ENCODE results near the gene RGS11.

The RGS11 gene

DNA sequence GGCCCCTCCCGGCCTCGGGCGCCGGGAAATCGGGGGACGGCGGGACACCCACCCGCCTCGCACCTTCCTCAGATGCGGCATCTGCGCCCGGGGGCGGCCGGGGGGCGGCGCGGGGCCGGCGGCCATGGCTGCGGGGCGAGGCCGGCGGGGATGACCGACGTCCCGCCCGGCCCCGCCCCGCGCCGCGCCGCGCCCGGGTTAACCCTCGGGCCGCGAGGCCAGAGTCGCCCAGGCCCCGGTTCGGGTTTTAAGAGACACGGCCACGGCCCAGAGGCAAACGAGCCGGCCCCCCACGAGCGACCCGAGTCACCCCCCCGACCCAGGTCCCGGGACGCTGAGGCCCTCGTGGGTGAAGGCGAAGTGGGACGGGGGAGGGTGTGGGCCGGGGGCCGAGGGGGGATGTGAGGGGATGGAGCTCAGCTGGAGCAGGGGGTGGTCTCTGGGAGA, at the start of gene RGS11:
TSS of gene RGS11 (minus strand) at position 159 of the 447 bp plus-strand sequence. CDS start at position 126, 33 bp downstream.
- no peak within 1 kb of the TSS for H3K4me3 ChIP-seq (ENCODE audit: low read depth, low read length)
- TF ChIP-seq CTCF (IDR thresholded peaks at IDR 0.05; ENCODE audit: borderline replicate concordance, insufficient read depth, low read depth, low read length), result no peak

- peak overlapping the region; percentile 42 for H3K4me3 ChIP-seq (ENCODE audit: low read depth, low read length)
- TF ChIP-seq CTCF (IDR thresholded peaks at IDR 0.05; ENCODE audit: borderline replicate concordance, insufficient read depth, low read depth, low read length), result no peak
Observed at GRCh38 chr16:324451-325334, 48.9 kb upstream of the RGS11 start.

DNA sequence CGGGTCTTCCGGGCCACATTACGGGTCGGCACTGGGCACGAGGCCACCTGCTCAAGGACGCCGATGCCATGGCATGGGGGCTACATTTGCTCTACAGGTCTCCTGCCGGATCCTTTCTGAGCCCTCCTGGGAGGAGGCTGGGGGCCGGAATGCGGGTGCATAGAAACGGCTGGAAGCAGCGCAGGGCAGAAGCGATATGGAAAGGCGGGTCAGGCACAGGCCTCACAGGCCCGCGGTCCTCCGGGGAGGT, 48.4 kb upstream of the RGS11 start:
- no peak overlapping the region for H3K4me3 ChIP-seq (ENCODE audit: low read depth, low read length)
- TF ChIP-seq CTCF (IDR thresholded peaks at IDR 0.05; ENCODE audit: borderline replicate concordance, insufficient read depth, low read depth, low read length), result no peak

DNA sequence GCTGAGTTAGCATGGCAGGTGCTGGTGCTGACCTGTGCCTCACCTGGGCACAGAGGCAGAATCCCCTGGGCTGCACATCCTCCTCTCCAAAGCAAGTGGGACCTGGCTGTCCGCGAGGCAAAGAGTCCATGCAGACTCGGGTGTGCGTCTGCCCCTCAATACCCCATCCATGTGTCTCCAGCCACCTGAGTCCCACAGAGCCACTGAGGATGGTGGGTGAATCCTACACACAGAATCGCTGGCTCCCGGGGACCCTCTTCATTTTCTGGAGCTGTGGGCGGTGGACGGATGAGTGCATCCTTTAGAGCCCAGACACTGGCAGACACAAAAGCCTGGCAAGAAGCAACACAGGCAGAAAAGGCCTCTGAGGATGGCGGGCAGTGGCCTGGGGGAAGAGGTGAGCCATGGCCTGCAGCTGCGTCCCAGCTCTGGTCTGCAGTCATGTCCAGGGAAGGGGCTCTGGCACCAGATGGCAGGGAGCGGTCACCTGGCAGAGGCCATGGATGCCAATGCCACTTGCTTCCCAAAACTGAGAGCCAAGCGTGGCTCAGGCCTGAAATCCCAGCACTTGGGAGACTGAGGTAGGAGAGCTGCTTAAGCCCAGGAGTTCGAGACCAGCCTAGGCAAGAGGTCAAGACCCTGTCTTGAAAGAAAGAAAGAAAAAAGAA, 46.9 kb upstream of the RGS11 start:
- TF ChIP-seq CTCF (IDR thresholded peaks at IDR 0.05; ENCODE audit: borderline replicate concordance, insufficient read depth, low read depth, low read length), result no peak
- H3K4me3 ChIP-seq (ENCODE audit: low read depth, low read length), result no peak overlapping the region

GRCh38 chr16:321532-321931, 45.8 kb upstream of the RGS11 start:
- no peak overlapping the region for H3K4me3 ChIP-seq (ENCODE audit: low read depth, low read length)
- no peak for TF ChIP-seq CTCF (IDR thresholded peaks at IDR 0.05; ENCODE audit: borderline replicate concordance, insufficient read depth, low read depth, low read length)

DNA sequence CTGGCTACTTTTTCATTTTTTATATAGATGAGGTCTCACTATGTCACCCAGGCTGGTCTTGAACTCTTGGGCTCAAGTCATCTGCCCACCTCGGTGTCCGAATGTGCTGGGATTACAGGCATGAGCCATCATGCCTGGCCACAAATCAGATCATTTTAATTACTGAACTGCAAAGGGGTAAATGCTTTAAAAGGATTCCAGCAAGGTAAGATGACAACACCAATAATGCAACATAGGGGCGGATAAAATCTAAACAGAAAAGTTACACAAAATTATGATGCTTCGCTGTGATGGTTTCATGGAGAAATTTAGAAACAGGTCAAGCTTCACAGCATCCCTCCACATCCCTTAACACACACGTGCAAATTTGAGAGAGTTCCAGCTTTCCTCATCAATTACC, 44.5 kb upstream of the RGS11 start:
- no peak overlapping the region for H3K4me3 ChIP-seq (ENCODE audit: low read depth, low read length)
- TF ChIP-seq CTCF (IDR thresholded peaks at IDR 0.05; ENCODE audit: borderline replicate concordance, insufficient read depth, low read depth, low read length), result no peak

DNA sequence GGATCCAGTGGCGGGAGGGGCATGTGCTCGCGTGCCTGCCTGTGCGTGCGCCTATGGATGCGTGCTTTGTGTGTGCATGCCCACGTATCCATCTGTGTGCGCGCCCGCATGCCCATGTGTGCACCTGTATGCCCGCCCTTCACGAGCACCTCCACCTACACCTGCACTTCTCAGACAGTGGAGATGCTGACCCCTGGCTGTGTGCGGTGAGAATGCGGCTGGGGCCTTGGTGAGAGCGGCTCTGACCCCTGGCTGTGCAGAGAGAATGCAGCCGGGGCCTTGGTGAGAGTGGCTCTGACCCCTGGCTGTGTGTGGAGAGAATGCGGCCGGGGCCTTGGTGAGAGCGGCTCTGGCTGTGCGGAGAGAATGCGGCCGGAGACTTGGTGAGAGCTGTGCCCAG, 42.9 kb upstream of the RGS11 start:
- TF ChIP-seq CTCF (IDR thresholded peaks at IDR 0.05; ENCODE audit: borderline replicate concordance, insufficient read depth, low read depth, low read length), result peak; percentile 33; the same call in 1 of the 2 replicates

More for the DNA sequence above, 42.9 kb upstream of the RGS11 start:
- H3K4me3 ChIP-seq (ENCODE audit: low read depth, low read length), result no peak overlapping the region

Data from GM12875 (cell line).